GM12891 (cell line): ENCODE measurements around the gene LPCAT1.

Source experiments
- POLR2A ChIP-seq: IDR thresholded peaks from 2 replicates; pipeline ENCODE4 v1.6.1; 2011; ENCODE audit warnings: low read depth, low read length, control low read depth
- POLR2AphosphoS5 ChIP-seq: IDR thresholded peaks from 2 replicates; pipeline ENCODE4 v1.6.1; 2011; ENCODE audit warnings: low read depth, low read length, control low read depth

DNA sequence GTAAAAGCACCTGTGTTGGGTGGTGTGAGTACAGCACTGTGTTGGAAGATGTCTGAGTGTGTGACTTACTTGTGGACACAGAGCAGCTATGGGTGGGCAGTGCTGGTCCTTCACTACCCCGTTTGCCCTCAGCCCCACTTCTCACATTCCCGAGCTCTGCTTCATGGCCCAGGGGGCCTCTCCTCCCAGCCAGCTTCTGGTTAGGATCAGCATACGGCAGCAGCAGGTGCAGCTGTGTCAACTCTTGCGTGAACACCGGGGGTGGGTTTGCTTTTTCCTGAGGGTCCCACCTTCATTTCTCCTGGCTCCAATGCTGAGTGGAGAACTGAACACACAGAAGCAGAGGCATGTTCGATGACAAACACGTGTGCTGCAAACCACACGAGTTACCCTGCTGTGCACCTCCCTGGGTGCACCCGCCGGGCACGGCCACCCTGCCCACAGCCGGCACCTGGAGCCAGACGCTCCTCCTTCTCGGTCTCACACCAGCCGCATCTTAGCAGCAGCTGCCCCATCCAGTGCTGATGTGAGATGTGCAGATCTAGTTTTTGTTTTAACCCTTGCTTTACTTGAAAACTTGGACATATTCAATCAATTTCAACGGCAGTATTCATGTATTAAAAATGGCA is 63.6 kb downstream of the LPCAT1 start:
- TF ChIP-seq POLR2A (no peak), POLR2AphosphoS5 (peak; percentile 57; the same call in 1 of the 2 replicates)
